GM18867 (cell line): ENCODE data around the gene RNF14.

Experiments
- ATAC-seq: cut with Tn5 transposase; IDR thresholded peaks from one replicate; pipeline ENCODE4 v1.9.1; 2021; ENCODE audit warnings: mild to moderate bottlenecking, moderate library complexity; ENCODE audit not compliant: unreplicated experiment

The RNF14 gene

GRCh38 chr5:141968914-141969608, at the start of gene RNF14:
Gene RNF14 (plus strand): TSS chr5:141969105. CDS start chr5:141973589, 4,484 bp downstream.
- peak; percentile 91 for ATAC-seq

- ATAC-seq = no peak
Measured at GRCh38 chr5:141919218-141920119, 49.4 kb upstream of the RNF14 start.

DNA sequence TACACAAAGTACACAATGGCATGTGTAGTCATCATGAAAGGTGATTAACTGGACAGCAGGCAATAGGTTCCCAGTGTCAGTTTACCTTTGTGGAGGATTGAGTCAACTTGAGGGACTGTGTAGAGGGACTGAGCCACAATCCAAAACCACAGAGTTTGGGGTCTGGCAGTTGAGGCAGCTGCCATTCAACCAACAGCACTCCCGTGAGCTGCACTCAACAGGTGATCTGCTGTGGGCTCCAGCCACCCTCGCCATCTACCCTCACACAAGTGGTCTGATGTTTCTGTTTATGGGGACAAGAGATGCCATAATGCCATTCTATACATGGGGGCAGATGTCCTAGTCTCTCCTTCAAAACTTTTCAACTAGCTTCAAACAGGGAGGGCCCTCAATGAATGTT, 48.1 kb upstream of the RNF14 start:
- no peak for ATAC-seq

DNA sequence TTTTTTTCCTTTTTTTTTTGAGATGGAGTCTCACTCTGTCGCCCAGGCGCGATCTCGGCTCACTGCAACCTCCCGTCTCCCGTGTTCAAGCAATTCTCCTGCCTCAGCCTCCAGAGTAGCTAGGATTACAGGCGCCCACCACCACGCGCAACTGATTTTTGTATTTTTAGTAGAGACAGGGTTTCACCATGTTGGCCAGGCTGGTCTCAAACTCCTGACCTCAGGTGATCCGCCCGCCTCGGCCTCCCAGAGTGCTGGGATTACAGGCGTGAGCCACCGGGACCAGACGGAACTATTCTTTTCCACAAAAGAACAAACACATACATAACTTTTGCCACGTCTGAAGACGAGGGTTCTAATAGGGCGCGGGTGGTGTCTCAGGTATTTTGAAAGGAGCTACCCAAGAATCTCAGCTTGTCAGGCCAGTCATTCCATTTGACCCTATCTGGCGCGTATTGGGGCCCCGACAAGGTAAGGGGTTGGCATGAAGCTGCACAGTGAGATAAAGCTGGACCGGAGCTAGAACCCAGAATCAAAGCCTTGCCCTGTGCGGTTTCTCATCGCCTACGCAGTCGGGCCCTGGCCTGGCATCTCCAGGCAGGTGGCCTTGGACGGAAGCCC, 46.0 kb upstream of the RNF14 start:
- ATAC-seq = peak; percentile 3

- ATAC-seq = peak; percentile 98
Measured at GRCh38 chr5:141923448-141924313, 45.2 kb upstream of the RNF14 start, which contains the start of gene DELE1. Gene DELE1 (plus strand): TSS chr5:141923871. CDS start chr5:141923942, 71 bp downstream.

DNA sequence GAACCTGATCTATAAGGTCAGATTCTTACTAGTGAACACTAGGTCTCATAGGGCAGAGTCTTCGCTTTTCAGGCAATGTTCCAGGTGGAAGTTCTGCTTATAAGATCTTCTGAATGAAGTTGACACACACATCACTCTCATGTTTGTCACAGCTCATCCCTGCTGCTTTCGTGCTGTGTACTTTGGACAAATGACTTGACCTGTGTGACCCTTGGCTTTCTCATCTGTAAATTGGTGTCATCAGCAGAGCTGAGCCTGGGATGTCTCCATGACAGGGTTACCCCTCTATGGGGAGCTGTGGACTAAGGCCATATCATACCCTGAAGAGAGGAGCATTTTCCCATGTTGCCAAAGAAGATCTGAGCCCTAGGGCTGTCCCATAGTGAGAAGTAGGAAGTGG, 42.5 kb upstream of the RNF14 start:
- ATAC-seq = no peak

GRCh38 chr5:141928051-141928450, 40.9 kb upstream of the RNF14 start:
- ATAC-seq = no peak

- no peak for ATAC-seq
Measured at GRCh38 chr5:141929398-141930058, 39.4 kb upstream of the RNF14 start.

- ATAC-seq = no peak
Measured at GRCh38 chr5:141931694-141932093, 37.2 kb upstream of the RNF14 start.

GRCh38 chr5:141933151-141933550, 35.8 kb upstream of the RNF14 start:
- ATAC-seq = no peak

DNA sequence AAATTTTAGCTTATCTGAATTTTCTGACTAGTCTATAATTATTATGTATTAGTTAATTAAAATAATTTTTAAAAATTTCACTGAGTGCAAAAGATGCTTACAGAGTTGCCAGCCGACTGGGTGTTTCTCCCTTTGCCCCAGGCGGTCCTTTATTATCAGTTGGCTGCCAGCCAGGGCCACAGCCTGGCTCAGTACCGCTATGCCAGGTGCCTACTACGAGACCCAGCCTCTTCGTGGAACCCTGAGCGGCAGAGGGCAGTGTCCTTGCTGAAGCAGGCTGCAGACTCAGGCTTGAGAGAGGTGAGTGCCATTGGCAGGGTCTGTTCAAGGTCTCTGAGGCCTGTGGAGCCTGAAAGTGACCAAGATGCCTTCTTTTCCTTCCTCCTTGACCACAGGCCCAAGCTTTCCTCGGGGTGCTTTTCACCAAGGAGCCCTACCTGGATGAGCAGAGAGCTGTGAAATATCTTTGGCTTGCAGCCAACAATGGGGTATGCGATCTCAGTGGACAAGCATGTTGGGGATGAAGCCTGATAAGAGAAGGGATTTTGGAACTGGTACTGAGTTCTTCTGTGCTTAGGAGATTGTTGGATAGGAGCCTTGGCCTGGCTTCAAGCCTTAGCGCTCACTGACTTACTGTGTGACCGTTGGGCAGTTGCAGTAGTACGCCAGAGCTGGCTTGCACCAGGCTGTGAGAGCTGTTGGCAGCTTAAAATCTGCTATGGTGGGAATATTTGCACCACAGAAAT, 34.6 kb upstream of the RNF14 start:
- no peak for ATAC-seq

GRCh38 chr5:141935538-141935937, 33.4 kb upstream of the RNF14 start:
- no peak for ATAC-seq

DNA sequence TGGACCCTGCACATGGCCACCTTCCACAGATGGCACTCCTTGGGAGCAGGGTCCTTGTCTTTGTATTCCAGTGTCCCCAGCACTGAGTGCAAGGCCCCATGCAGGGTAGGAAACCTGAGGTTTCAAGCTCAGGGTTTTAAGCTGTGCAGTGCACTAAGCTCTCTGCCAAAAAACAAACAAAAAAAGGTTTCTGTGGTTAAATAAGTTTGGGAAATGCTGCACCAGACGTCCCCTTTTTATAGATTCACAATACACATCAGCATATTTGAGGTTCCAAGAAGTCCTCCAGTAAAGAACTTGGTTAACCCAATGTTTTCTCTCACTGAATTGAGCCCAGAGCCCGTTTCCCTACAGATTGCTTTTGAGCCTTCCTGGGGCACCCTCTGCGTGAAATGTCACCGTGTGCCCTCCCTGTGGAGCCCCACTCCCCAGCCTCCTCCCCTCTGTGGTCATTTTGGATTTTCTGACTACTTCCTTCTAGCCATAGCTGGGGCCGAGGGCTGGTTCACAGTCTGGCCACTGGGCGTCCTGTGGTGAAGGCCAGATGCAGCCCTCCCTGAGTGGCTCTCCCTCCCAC, 28.1 kb upstream of the RNF14 start:
- no peak for ATAC-seq

DNA sequence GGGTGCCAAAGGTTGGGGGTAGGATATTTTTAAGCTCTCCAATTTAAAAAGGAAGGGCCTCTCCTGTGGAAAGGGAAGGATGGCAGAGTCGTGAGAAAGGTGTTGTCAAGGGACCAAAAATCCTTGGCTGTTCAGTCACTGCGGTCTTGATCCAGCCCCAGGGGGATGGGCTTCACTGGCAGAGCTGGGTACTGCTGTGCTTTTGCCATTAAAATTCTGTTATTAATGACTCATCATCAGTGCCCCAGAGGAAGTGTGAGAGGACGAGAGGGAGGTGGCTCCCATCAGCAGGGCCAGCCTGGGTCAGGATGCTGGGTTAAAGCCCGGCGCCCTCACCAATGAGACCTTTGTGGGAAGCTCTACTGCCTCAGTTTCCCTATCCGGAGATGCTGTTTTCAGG, 27.6 kb upstream of the RNF14 start:
- no peak for ATAC-seq

GRCh38 chr5:141941779-141942178, 27.1 kb upstream of the RNF14 start:
- ATAC-seq = no peak

DNA sequence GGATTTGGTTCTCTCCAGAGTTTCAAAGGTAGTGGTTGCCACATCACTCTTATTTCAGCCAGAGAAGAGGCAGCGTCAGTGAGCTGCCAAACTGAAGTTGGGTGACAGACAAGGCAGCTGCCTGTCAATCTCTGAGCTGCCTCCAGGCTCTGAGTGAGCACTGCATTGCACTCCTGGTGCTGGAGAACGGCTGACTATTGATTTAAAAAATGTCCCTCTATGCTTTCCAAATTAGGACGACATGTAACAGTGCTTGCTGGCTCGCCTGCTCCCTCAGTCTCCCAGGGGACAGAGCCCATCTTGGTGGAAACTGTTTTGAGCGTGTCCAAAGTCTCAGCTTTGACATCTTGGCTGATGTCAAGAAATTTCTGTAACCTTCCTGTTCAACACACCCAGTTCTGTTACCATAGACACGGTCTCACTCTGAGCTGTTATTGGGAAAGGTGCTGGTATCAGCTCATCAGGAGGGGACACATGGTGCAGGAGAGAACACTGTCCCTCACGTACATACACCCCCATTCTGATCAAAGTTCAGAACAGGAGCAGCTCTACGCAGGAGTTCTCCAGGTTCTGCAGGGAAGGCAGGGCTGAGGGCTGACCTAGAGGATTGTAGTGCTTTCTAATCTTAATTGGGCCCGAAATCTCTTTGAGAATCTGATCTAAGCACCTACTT, 26.6 kb upstream of the RNF14 start:
- no peak for ATAC-seq

DNA sequence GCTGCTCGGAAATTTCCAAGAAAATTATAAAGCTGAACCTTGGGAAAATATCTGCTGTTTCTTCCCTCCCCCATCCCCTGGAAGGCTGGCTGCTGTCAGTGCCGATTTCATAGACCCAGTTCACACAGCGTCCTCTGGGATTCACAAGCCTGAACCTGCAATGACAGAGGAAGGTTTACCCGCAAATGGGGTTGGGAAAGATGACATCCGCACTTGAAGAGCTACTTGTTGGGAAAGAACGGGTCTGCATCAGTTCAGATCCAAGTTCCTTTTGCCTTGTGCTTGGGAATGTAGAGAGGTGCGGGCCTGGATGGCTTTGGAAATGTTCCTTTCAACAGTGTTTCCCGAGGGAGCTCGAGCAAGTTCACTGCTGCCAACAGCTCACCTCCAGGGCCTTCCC, 24.8 kb upstream of the RNF14 start:
- ATAC-seq = no peak

GRCh38 chr5:141945511-141946051, 23.3 kb upstream of the RNF14 start:
- ATAC-seq = no peak
